HG03135 (cell line): Measurements from ENCODE around the gene DBH.

Experiments
- ATAC-seq: cut with Tn5 transposase; IDR thresholded peaks from one replicate; pipeline ENCODE4 v1.9.1; 2021; ENCODE audit warnings: mild to moderate bottlenecking, moderate library complexity; ENCODE audit not compliant: unreplicated experiment

The DBH gene

GRCh38 chr9:133680976-133681657 lies 45.0 kb downstream of the DBH start:
- ATAC-seq = no peak

- ATAC-seq = no peak
These were observed 45.6 kb downstream of the DBH start for GRCh38 chr9:133681658-133682306.

DNA sequence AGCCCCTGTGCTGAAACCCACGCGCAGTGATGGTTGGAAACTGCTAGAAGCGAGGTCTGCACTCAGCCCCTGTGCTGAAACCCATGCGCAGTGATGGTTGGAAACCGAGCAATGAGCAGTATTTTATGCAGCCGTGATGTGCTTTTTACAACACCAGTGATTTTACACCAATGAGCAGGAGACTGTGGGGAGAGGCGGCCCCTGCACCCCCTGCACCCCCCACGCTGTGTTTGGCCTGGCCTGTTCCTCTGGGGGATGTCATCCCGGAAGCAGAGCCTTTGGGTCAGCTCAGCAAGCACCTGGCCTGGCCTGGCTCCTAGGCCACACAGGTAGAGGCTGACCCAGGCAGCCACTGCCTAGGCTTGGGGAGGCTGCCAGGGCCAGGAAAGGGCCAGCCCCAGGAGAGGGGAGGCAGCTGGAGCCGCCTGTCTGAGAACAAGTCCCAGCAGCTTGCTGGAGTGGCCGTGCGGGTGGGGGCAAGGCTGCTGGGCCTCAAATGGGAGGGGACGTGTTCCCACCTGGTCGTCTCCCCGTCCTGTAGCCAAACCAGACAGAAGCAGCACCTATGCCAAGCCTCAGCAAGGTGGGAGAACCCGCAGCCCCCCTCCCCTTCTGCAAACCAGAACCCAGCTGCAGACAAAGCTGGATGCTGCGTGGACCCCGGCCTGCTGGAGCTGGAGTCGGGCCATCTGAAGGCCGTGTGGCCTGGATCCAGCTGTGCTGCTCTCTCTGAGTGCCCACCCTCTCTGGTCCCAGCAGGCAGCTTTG lies 46.8 kb downstream of the DBH start:
- no peak for ATAC-seq

- ATAC-seq = no peak
These were observed 47.5 kb downstream of the DBH start for GRCh38 chr9:133683586-133684120.

DNA sequence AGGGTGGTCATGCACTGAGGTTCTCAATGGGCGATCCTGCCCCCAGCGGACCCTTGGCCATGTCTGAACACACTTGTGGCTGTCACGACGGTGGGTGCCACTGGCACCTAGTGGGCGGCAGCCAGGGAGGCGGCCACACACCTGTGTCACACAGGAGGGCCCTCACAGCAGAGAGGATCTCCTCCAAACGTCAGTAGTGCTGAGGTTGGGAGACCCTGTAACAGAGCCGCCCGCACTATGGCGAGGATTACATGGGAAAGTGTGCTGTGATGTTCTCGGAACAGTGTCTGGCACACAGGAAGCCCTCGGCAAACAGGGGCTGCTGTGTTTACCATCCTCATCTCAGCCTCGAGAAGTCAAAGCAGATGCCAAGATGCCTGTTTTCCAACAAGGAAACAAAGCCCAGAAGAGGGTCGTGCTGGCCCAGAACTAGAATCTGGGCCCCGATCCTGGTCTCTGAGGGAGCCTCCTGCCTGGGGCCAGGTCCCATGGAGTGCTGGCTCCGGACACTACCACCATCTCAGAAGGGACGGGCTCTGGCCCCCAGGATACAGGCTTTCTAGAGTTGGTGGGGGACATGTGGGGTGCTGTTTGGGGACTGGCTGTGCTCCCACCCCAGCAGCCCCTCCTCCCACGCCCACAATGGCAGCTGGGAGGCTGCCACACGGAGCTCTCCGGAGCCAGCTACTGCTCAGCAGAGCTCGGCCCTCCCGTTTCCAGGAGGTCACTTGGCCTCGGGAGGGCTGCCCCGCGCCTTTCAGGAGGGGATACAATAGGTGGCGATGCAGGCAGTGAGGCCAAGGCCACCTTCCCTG lies 48.2 kb downstream of the DBH start:
- no peak for ATAC-seq

DNA sequence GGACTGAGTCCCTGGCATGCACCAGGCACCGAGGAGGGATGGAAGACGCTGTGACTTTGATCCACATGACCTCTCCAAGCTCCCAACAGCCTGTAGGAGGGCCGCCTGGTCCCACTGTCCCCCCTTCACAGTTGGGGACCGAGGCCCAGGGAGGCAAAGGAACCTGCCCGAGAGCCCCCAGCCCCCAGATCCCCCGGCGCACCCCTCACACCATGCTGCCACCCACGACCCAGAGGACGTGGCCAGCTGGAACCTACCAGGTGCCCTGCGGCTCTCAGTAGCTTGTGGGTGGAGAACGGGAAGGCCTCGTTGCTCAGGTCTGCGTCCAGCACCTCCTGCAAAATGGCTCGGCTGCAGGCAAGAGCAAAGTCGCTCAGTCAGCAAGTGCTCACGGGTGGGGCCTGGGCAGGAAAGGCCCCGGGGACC lies 48.8 kb downstream of the DBH start:
- ATAC-seq = no peak

DNA sequence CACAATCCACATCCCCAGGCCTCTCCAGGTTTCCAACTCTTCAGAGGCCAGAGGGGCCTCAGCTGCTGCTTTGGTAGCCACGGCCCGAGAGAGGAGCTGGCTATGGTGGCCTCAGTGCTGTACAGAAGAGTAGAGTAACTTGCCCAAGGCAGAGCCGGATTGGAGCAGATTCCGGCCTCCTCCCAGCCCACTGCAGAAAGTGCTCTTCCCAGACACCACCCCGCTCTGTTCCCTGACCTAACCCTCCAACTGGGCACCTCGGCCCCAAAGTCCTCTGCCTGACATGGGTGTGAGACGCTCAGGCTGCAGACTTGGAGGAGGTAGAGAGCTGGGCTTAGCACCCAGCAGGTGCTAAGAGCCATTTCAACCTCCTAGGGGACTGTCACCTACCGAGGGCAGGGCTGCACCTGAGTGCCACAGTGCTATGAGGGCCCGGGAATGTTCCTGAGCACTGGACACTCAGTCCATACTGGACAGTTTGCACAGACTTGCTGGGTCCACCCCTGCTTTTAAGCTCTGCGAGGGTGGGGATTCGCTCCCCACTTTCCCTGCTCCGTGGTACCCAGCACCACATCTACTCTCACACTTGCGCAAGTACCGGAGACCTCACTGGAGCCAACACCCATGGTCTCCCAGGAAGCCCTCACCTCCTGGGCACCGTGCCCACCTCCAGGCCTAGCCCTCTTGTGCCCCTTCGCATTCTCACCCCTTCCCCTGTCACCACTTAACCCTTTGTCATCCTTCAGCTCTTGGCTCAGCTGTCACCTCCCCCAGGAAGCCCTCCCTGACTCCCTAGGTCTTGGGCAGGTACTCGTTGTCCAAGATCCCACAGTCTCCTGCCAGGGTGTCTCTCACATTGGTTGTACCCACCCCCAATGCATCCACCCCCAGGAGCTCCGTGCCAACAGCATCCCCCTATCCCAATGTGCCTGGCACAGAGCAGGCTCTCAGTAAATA lies 49.8 kb downstream of the DBH start:
- ATAC-seq = no peak

DNA sequence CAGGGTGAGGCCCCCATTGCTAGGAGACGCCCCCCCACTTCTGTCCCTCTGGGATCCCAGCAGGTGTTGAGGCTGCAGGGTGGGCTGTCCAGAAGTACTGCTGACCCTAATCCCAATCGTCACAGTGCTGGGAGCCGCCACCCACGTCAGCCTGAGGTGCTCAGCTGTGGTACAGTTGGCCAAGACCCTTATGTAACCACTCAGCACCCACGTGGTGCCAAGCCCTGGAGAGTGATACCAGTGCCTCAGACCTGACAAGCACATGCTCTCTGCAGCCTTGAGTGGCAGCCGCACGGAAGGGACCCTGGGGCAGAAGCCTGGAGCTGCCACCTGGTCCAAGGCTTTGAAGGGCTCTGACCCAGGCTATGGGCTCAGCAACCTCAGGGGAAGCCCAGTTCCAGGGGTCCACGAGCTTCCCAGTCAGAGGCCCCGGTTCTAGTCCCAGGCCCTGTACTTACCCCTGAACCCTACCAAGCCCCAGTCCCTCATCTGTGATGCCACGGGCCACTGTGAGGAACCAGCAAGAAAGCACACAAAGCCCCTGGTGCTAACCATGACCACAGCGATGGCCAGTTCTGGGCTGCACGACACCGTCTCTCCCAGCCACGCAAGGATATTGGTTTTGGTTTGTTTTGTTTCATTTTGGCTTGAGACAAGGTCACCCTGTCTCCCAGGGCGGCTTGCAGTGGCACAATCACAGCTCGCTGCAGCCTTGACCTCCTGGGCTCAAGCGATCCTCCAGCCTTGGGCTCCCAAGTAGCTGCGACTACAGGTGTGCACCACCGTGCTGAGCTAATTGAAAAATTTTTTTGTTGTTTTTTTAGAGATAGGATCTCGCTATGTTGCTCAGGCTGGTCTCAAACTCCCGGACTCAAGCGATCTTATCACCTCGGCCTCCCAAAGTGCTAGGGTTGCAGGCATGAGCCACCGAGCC lies 50.7 kb downstream of the DBH start:
- ATAC-seq = no peak

DNA sequence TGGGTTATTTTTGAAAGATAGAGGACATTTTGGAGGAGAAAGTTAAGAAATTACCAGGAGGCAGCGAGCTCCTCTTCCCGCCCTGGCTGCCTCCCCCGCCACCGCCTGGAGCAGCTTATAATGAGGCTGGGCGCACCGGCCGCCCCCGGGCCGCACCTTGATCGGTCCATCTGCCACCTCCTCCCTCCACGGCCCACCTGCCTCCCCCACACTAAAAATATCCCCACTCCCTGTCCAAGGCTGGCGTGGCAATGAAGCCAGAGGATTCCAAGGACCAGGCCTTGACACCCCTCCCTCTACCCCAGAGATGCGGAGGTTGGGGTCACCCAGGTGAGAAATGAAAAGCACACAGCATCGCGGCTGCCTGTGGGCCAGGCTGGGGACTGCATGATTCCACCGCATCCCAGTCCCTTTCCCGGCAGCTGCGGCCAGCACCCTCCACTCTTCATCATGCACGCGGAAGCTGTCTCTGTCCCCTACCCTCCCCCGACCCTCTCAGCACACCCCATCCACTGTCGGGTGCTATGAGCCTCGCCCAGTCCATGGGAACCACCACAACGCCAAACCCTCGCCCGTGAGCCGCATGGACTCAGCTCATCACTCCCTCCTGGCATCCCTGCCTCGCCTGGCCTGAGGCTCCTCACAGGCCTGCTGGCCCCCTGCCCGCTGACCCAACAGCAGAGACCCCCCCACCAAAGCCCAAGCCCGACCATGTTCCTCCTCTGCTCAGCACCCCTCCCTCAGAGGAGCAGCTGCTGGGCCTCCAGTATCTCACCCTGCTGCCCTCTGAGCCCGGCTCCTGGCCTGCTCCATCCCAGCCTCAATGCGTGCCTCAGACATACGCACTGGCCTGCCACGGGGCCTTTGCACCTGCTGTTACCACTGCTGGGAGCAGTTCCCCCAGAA lies 51.9 kb downstream of the DBH start:
- no peak for ATAC-seq

GRCh38 chr9:133689151-133689763 lies 53.1 kb downstream of the DBH start:
- no peak for ATAC-seq

DNA sequence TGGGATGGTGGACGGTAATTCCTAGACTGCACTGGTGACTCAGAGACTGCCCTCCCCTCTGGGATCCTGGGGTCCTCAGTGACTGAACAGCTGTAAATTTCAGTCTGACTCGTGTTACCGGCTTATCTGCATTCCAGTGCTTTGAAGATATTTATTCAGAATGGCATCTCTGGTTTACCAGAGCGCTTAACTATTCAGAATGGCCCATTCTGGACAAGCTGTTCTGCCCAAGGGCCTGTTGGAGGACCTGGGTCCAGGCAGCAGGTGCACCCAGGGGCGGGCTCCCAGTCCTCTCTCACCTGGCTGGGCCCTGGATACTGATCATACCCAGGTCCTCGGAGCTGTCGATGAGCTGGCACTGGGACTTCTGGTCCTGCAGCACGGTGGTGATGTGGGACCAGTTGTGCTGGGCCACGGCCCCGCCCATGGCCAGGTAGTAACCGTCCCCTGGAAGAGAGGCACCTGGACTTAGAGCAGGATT lies 54.0 kb downstream of the DBH start:
- no peak for ATAC-seq

DNA sequence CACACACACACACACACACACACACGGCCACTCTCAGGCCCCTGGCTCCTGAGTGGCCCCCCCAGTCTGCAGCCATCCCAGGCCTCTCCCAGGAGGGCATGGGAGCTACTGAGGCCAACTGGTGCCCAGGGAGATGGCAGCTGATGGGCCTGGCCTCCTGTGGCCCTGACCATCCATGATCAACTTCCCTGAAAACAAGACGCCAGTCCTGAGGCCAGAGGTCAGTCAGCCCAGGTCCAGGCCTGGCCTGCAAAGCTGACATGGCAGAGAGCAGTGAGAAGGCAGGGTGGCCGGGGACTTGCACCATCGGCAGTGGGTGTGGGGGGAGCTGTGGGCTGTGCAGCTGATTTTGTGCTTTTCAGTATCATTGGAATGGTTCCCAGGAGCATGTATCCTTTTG lies 55.0 kb downstream of the DBH start:
- no peak for ATAC-seq

- no peak for ATAC-seq
These were observed 55.6 kb downstream of the DBH start for GRCh38 chr9:133691626-133692363.

DNA sequence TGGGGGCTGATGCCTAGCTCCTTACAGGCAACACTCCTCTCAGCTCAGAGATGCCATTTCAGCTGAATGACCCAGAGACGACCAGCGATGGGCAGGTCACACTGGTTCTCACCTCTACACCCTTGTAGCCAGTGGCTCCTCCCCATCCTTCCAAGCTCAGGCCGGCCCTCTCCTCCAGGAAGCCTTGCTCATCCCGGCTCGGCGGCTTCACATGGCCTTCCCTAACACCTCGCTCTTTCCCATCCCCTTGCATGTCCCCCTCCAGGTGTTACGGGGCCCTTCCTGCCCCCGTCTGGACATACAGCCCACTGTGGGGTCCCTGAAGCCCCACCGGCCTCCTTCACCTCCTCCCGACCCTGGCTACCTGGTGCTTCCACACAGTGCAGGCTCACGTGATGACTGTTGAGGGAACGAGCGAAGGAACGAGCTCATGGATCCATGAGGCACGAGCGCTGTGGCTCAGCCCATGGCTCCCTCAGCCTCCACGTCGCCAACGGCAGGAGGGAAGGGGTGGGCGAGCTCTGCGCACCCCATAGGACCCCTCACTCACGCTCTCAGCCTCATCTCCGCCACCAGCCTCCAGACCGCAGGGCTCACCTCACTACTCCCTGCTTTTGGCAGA lies 56.3 kb downstream of the DBH start:
- ATAC-seq = no peak

GRCh38 chr9:133693116-133693515 lies 57.0 kb downstream of the DBH start:
- ATAC-seq = no peak
